SK-N-SH treated with all-trans-retinoic acid at 6 μM for 48 hours (cell line): ENCODE measurements around the gene RHBDF2.

ENCODE experiments used
- ATAC-seq: fragments of 200-7000 bp; cut with Tn5 transposase; 3 replicates; pipeline ENCODE4 v1.9.1; 2020; ENCODE audit warnings: mild to moderate bottlenecking, moderate library complexity
- ARNTL ChIP-seq: fragments of 450-650 bp; formaldehyde crosslinking; IDR thresholded peaks from 2 replicates; pipeline ENCODE4 v1.5.0; 2020; ENCODE audit warnings: low read depth, mild to moderate bottlenecking, moderate library complexity, borderline replicate concordance
- BACH2 ChIP-seq: fragments of 250-450 bp; sonication (Bioruptor Pico); IDR thresholded peaks from 2 replicates; pipeline ENCODE4 v1.9.0; 2021; ENCODE audit warnings: mild to moderate bottlenecking, borderline replicate concordance
- CSDC2 ChIP-seq: fragments of 250-450 bp; sonication (Bioruptor Pico); IDR thresholded peaks from 2 replicates; pipeline ENCODE4 v1.5.0; 2020; ENCODE audit warnings: mild to moderate bottlenecking, moderate library complexity
- CSRNP3 ChIP-seq: fragments of 250-450 bp; sonication (Bioruptor Pico); IDR thresholded peaks from 2 replicates; pipeline ENCODE4 v1.5.1; 2021; ENCODE audit warnings: mild to moderate bottlenecking, moderate library complexity
- ESRRG ChIP-seq: fragments of 250-450 bp; sonication (Bioruptor Pico); IDR thresholded peaks from 2 replicates; pipeline ENCODE4 v1.6.1; 2021; ENCODE audit warnings: mild to moderate bottlenecking
- GLIS3 ChIP-seq: fragments of 250-450 bp; sonication (Bioruptor Pico); IDR thresholded peaks from 2 replicates; pipeline ENCODE4 v1.5.0; 2020; ENCODE audit warnings: mild to moderate bottlenecking, moderate library complexity
- ISL1 ChIP-seq: fragments of 250-450 bp; sonication (Bioruptor Pico); IDR thresholded peaks from 2 replicates; pipeline ENCODE4 v2.1.2; 2022; ENCODE audit warnings: mild to moderate bottlenecking, moderate library complexity
- OSR1 ChIP-seq: fragments of 250-450 bp; sonication (Bioruptor Pico); IDR thresholded peaks from 2 replicates; pipeline ENCODE4 v1.8.0; 2022; ENCODE audit warnings: moderate library complexity, mild to moderate bottlenecking, inconsistent platforms
- PATZ1 ChIP-seq: fragments of 250-450 bp; sonication (Bioruptor Pico); IDR thresholded peaks from 2 replicates; pipeline ENCODE4 v1.8.0; 2020; ENCODE audit warnings: mild to moderate bottlenecking, moderate library complexity, borderline replicate concordance
- PPARA ChIP-seq: fragments of 250-450 bp; sonication (Bioruptor Pico); IDR thresholded peaks from 2 replicates; pipeline ENCODE4 v1.5.0; 2020; ENCODE audit warnings: mild to moderate bottlenecking, borderline replicate concordance
- RARB ChIP-seq: fragments of 250-450 bp; sonication (Bioruptor Pico); IDR thresholded peaks from 2 replicates; pipeline ENCODE4 v1.8.0; 2021; ENCODE audit warnings: mild to moderate bottlenecking, moderate library complexity
- SNAI2 ChIP-seq: fragments of 250-450 bp; sonication (Bioruptor Pico); IDR thresholded peaks from 2 replicates; pipeline ENCODE4 v1.5.0; 2020; ENCODE audit warnings: mild to moderate bottlenecking, moderate library complexity
- TCF4 ChIP-seq: fragments of 250-450 bp; sonication (Bioruptor Pico); IDR thresholded peaks from 2 replicates; pipeline ENCODE4 v1.8.0; 2021; ENCODE audit warnings: mild to moderate bottlenecking, moderate library complexity, borderline replicate concordance
- TOX ChIP-seq: fragments of 250-450 bp; sonication (Bioruptor Pico); IDR thresholded peaks from 2 replicates; pipeline ENCODE4 v1.8.0; 2021; ENCODE audit warnings: mild to moderate bottlenecking, moderate library complexity, borderline replicate concordance
- TSHZ2 ChIP-seq: fragments of 250-450 bp; sonication (Bioruptor Pico); IDR thresholded peaks from 2 replicates; pipeline ENCODE4 v1.5.0; 2020; ENCODE audit warnings: mild to moderate bottlenecking, moderate library complexity
- ZC3H10 ChIP-seq: fragments of 250-450 bp; sonication (Bioruptor Pico); IDR thresholded peaks from 2 replicates; pipeline ENCODE4 v1.5.1; 2021; ENCODE audit warnings: mild to moderate bottlenecking, moderate library complexity
- ZFP3 ChIP-seq: fragments of 250-450 bp; sonication (Bioruptor Pico); IDR thresholded peaks from 2 replicates; pipeline ENCODE4 v1.5.0; 2020; ENCODE audit warnings: mild to moderate bottlenecking, moderate library complexity
- ZFP30 ChIP-seq: fragments of 450-650 bp; formaldehyde crosslinking; IDR thresholded peaks from 2 replicates; pipeline ENCODE4 v1.5.0; 2022; ENCODE audit warnings: mild to moderate bottlenecking, moderate library complexity
- ZNF565 ChIP-seq: fragments of 450-650 bp; formaldehyde crosslinking; conservative IDR thresholded peaks from 2 replicates; pipeline ENCODE4 v1.5.0; 2020; ENCODE audit warnings: low read depth, mild to moderate bottlenecking, moderate library complexity
- ZNF70 ChIP-seq: fragments of 450-650 bp; formaldehyde crosslinking; IDR thresholded peaks from 2 replicates; pipeline ENCODE4 v1.5.0; 2020; ENCODE audit warnings: mild to moderate bottlenecking, moderate library complexity
- ZNF8 ChIP-seq: fragments of 450-650 bp; formaldehyde crosslinking; IDR thresholded peaks from 2 replicates; pipeline ENCODE4 v1.5.0; 2020; ENCODE audit warnings: mild to moderate bottlenecking, moderate library complexity
- TF ChIP-seq, protein P1 (sequence below): fragments of 250-450 bp; sonication (Bioruptor Pico); IDR thresholded peaks from 2 replicates; pipeline ENCODE4 v1.5.1; 2020; ENCODE audit warnings: low read depth, mild to moderate bottlenecking, moderate library complexity

The RHBDF2 gene

GRCh38 chr17:76426853-76427252 is 74.4 kb downstream of the RHBDF2 start:
- TF ChIP-seq ZNF70 (CRISPR knock-in tag) = no peak
- no peak for TF ChIP-seq RARB (CRISPR knock-in tag)
- TF ChIP-seq OSR1 (CRISPR knock-in tag) = no peak
- no peak for TF ChIP-seq ARNTL
- TF ChIP-seq ESRRG = no peak
- TF ChIP-seq TCF4 (CRISPR knock-in tag) = no peak
- TF ChIP-seq CSRNP3 (CRISPR knock-in tag) = no peak
- TF ChIP-seq TSHZ2 (CRISPR knock-in tag) = no peak
- TF ChIP-seq, protein P1, sequence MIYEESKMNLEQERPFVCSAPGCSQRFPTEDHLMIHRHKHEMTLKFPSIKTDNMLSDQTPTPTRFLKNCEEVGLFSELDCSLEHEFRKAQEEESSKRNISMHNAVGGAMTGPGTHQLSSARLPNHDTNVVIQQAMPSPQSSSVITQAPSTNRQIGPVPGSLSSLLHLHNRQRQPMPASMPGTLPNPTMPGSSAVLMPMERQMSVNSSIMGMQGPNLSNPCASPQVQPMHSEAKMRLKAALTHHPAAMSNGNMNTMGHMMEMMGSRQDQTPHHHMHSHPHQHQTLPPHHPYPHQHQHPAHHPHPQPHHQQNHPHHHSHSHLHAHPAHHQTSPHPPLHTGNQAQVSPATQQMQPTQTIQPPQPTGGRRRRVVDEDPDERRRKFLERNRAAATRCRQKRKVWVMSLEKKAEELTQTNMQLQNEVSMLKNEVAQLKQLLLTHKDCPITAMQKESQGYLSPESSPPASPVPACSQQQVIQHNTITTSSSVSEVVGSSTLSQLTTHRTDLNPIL = no peak
- no peak for TF ChIP-seq PATZ1 (CRISPR knock-in tag)
- no peak for TF ChIP-seq ZFP30 (CRISPR knock-in tag)
- no peak for TF ChIP-seq ZNF8 (CRISPR knock-in tag)
- no peak for TF ChIP-seq SNAI2
- TF ChIP-seq BACH2 (CRISPR knock-in tag) = no peak
- TF ChIP-seq ZNF565 (CRISPR knock-in tag) = no peak
- no peak for TF ChIP-seq GLIS3 (CRISPR knock-in tag)
- no peak for TF ChIP-seq ZFP3
- no peak for TF ChIP-seq ZC3H10 (CRISPR knock-in tag)
- TF ChIP-seq ISL1 = no peak
- no peak for ATAC-seq

DNA sequence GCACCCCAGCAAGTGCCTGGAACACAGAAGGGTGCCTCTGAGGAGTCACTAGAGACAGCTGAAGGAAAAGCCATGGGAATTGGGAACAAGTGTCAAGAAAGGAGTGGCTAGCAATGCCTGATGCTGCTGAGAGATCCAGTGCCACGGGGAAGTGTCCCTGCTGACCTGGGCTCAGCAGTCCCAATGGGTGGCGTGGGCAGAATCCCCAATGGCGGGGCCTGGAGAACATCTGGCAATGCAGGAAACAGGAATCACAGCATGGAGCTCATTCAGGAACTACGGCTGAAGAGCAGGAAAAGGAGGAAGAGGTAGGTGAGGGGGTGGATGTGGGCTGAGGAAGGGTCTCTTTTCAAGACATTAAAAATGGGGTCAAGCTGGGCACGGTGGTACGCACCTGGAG is 78.4 kb downstream of the RHBDF2 start:
- TF ChIP-seq RARB (CRISPR knock-in tag) (no peak), CSRNP3 (CRISPR knock-in tag) (no peak), BACH2 (CRISPR knock-in tag) (no peak), PPARA (no peak), ZNF8 (CRISPR knock-in tag) (no peak), TOX (CRISPR knock-in tag) (no peak), ZNF70 (CRISPR knock-in tag) (no peak), GLIS3 (CRISPR knock-in tag) (no peak), CSDC2 (CRISPR knock-in tag) (no peak), ZFP3 (no peak), ISL1 (no peak), ESRRG (no peak)
- TF ChIP-seq, protein P1 = no peak
- no peak for ATAC-seq

GRCh38 chr17:76422406-76422805 is 78.8 kb downstream of the RHBDF2 start:
- TF ChIP-seq BACH2 (CRISPR knock-in tag) (no peak), ZNF565 (CRISPR knock-in tag) (no peak), ARNTL (no peak), SNAI2 (no peak), TCF4 (CRISPR knock-in tag) (no peak)
- TF ChIP-seq, protein P1 = no peak
- no peak for ATAC-seq
